Astrocyte (in vitro differentiated cells and primary cell): ENCODE data around the gene ARFGAP2.

ENCODE experiments used
- CTCF ChIP-seq: IDR thresholded peaks from 2 replicates; pipeline ENCODE4 v1.5.1; 2011; ENCODE audit warnings: low read depth, mild to moderate bottlenecking, inconsistent platforms, low read length, moderate library complexity; ENCODE audit not compliant: insufficient read depth
- EZH2 ChIP-seq: IDR thresholded peaks from 2 replicates; pipeline ENCODE4 v1.6.1; 2012; ENCODE audit warnings: mild to moderate bottlenecking, low read length, inconsistent platforms; ENCODE audit not compliant: insufficient read depth

- no peak for TF ChIP-seq CTCF
- no peak for TF ChIP-seq EZH2
Observed at GRCh38 chr11:47165253-47165840, 11.3 kb downstream of the ARFGAP2 start.
